ENCODE measurements around the gene TAS2R50.

DNA sequence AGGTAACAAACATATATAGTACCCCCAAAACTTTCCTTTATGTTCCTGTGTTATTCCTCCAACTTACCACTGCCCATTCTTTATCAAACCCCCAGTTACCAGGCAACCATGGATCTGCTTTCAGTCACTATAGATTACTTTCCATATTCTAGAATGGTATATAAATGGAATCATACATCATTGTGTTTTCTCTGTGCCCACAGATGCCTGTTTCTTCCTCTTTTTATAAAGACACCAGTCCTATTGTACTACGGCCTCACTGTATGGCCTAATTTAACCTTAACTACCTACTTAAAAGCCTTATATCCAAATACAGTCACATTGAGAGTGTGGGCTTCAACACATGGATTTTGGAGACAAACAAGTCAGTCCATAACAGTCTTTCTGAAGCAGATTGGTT is 50.2 kb downstream of the TAS2R50 start:
- TF ChIP-seq ZNF274 (IDR thresholded peaks at IDR 0.05; ENCODE audit: low read depth, low read length) (no peak), YY1 (IDR thresholded peaks at IDR 0.05; ENCODE audit: insufficient read depth, insufficient read length) (no peak)
